ENCODE measurements around the gene LRP8.

Gene LRP8

DNA sequence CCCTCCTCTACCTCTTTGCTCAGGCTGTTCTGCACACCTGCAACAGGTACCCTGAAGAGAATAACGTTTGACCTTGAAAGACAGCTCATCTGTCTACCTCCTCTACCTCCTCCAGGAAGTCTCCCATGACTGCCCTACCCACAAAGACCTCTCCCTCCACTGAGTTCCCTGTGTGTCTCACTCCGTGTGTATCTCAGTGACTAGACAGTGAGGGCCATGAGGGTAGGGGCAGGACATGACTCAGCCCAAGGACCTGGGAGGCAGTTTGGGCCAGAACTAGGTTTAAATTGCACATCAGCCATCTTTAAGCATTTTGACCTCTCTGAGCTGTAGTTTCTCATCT, 32.0 kb upstream of the LRP8 start:
- DNase-seq: no peak

DNA sequence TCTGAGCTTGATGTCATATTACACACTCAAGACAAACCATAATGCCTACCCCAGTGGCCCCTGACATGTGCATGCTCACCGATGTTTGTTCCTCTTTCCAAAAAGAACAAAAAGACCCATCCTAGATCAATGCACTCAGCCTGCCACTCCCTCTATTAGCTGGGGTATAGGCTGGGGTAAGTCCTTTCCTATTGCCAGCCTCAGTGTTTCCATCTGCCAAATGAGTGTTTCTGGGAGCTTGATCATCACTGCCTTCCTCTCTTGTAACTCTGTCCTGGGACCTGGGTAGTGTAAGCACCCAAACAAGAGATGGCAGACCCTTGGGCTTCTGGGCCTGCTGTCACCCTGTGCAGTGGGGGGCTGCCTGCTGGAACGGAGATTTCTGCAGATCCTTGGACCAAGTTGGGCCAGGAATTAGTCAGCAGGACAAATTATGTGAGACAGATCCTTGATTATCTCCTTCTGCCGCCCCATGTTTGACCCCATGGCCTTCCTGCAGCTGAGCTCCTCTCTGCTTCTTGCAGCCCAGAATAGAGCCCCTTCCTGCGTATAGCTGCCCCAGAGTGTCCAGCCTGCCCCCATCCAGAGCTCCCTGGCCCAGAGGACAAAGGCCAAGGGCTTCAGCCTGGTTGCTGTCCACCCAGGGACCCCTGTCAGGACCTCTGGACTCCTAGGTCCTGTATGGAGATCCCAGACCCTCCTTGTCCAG, 31.5 kb upstream of the LRP8 start:
- DNase-seq: no peak

DNA sequence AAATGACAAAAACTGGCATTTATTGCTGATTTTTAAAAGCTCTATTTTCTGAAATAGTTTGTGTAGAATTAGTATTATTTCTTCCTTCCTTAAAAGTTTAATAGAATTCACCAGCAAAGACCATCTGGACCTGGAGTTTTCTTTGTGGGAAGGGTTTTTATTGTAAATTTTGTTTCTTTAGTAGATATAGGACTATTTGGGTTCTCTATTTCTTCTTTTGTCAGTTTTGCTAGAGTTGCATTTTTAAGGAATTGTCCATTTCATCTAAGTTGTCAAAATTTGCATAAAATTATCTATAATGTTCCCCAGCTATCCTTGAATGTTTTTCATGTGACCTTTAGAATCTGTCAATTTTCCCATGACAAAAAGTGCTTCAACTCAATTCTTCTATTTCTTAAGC, 28.8 kb upstream of the LRP8 start:
- no peak for DNase-seq

DNA sequence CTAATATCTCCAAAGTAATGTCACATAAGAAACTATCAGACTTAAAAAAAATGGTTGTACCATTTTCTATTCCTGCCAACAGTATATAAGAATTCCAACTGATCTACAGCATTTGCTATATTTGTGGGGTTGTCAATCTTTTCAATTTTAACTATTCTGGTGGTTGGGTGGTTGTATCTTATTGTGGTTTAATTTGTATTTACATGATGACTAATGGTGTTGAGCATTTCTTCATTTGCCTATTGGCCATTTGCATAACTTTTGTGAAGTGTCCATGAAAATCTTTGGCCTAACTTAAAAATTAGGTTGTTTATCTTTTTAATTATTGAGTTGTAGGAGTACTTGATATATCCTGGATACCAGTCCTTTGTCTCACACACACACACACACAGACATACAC, 26.2 kb upstream of the LRP8 start:
- DNase-seq: no peak

DNA sequence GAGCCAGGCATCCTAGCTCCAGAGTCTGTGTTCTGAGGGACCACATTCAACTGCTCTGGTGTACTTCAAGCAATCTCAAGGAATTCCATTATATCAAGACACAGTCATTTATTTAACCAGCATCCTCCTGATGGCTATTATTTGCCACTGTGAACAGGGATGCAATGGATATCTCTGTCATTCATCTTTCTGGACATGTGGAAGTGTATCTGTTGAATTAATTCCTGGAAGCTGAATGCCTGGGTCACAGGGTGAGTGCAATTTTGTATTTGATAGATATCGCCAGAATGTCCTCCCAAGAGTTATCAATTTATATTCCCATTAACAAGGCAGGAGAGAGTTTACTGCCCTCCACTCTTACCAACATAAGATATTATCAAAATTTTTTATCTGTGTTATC, 24.7 kb upstream of the LRP8 start:
- DNase-seq: no peak

DNA sequence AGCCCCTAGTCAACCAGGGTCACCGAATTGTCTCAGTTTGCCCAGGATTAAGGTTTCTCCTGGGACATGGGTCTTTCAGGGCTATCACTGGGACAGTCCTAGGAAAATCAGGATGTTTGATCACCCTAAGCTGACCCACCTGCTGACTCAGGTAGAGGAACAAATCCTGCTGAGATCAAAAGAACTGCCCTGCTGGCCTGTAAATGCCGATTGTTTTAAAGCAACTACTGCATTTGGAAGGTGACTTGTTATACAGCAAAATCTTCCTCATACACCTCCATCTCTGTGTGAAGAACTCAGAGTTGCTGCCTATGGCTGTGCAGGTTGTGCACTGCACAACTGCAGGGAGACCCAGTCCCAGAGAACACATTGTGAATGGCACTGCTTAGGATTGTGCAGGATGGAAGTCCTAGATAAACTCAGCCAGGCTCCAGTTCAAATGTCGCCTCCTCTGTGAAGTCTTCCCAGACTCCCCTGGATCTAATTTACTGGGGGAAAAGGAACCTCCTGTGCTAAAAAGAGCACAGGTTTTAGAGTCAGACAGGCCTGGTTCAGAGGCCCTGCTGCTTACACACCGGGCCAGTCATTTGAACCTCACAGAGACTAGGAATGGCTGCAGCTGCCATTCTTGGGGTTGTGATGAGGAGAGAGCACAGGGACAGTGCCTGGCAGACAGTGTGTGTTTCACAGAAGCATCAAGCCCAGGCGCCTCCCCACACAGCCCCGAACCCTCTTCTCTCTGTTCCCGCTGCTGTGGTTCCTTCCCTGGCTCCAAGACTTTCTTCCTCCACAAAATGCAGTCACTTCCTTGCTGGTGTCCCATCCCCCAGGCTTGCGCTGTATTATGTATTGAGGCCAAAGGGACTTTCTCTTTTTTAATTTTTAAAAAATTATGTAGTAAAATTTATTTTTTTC, 23.2 kb upstream of the LRP8 start:
- no peak for DNase-seq

DNA sequence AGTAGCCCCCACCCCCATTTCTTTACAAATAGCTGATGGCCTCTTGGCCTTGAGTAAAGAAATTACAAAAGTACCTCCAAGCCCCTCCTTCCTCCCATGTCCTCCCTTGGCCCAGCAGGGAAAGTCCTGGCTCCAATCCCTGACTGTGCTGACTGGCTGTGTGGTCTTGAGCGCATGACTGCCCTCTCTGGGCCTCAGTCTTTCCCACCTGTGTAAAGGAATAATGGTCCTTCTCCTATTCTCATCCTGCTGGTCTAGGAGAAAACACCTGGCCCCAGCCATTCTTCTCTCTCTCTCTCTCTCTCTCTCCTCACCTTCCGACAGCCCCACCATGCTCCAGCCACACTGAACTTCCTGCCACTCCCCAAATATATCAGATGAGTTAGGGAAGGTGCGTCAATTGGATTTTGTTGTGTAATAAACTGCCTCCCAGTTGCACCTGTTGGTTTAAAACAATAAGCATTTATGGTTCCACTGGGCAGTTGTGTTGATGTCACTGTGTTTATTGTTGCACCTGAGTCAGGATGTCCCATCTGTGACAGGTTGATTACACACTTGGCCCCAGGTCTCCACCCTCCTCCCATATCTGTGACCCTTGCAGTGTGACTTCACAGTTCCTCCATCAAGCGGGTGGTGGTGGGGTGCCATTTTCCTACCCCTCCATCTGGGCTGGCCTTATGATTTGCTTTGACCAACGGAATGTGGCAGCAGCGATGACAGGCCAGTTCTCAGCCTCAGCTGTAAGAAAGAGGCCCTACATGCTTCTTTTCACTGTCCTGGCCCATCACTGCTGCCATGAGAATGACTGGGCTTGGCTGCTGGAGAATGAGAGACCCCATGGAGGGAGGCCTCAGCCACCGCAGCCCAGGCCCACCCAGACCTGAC, 22.3 kb upstream of the LRP8 start:
- DNase-seq: no peak

DNA sequence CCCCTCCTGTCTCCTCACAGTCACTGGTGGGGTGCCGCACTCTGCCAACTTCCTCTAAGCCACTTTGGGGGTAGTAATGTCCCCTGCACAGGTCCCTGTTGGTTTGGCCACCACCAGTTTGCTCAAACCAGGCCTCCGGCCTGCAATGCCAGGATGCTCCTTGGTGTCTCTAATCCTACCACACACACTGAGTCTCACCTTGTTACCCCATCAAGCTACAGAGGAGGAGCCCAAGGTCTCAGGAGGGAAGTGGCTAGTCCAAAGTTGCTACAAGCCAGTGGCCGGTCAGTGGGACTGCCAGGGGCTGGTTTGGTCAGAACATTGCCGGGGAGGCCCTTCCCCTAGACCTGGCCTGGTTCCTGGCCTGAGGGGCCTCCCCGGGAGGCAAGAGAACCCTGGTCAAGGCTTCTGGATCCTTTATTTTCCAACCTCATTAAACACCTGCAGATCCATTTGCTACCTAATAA, 21.5 kb upstream of the LRP8 start:
- DNase-seq: no peak

DNA sequence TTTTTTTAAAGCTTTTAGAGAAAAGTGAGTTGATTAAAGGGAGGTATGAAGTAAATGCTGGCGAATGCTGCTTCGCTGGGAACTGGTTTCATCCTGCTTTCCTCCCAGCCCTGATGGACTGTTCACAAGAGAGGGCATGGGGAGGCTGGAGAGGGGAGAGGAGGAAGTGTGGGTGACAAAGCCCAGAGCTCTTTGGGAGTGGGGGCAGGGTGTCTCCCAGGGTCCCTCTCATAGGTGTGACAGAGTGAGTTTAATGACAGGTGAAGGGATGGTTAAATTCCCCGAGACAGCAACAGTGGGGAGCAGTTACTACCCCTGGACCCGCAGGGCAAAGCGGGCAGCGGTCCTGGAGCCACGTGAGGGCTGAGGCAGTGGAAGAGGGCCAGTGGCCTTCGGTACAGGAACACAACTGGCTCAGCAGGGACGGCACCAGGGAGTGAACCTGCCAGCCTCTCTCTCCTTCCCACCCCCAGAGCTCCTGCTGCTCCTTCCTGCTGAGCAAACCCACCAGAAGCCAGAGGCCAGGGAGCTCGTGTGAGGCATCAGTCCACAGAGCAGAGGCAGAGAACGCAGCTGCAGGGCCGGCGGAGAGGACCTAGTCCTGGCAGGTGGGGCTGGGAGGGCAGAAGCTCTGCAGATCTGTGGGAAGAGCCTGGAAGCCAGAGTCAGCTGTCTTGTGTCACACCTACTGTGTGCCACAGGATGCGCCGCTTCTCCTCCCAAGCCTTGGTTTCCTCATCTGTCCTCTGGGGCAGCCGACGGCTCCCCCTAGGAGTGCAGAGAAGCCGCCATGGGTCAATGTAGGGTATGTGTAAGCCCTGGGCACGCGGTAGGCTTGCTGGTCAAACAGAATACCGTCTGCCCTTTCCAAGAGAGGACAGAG, 20.9 kb upstream of the LRP8 start:
- no peak for DNase-seq

DNA sequence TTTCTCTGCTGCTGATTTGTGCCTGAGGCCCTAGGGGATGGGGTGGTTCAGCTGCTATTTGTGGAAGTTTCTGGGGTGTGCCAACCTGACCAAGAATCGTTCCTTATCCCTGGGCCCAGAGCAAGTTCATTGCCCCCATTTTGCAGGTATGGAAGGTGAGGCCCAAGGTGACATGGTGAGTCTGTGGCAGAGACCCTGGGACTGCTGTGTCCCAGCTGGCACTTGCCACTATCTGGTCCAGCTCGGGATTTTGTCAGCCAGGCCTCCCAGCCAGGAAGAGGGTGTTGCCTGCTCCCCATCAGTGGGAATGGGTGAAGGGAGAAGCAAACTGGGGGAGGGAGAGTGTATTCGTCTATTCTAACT, 18.9 kb upstream of the LRP8 start:
- DNase-seq: no peak

DNA sequence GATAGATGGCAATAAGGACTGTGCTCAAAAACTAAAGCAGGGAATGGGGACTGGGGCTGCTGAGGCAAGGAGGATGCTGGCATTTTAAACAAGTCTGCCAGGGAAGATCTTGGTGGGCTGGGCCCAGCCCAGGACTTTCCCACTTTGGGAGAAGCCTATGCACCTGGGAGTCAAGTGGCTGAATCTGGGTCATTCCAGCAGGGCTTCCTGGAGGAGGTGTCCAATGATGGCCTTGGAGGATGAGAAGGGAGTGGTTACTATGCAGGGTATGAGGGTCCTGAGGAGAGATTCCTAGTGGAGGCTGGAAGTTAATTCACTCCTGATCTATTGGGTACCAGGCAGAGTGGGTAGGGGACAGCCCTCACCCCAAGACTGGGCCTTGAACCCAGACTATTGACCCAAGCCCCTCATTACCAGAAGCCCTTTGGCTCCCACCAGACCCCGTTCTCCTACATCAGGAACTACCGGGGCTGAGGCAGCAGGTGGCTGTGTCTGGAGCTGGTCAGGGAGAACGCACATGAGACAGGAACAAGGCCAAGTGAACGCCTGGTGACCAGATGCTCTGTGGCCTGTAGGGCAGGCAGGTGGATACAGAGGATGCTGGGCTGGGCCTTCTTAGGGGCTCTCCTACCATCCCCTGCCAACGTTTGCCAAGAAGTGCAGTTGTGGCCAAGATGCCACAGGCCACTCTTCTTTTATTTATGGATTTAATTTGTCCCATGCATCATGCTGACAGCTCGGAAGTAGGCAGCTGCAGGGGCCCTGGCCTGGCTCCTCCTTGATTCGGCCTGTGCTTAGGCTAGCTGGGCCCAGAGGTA, 18.3 kb upstream of the LRP8 start:
- DNase-seq: no peak

DNA sequence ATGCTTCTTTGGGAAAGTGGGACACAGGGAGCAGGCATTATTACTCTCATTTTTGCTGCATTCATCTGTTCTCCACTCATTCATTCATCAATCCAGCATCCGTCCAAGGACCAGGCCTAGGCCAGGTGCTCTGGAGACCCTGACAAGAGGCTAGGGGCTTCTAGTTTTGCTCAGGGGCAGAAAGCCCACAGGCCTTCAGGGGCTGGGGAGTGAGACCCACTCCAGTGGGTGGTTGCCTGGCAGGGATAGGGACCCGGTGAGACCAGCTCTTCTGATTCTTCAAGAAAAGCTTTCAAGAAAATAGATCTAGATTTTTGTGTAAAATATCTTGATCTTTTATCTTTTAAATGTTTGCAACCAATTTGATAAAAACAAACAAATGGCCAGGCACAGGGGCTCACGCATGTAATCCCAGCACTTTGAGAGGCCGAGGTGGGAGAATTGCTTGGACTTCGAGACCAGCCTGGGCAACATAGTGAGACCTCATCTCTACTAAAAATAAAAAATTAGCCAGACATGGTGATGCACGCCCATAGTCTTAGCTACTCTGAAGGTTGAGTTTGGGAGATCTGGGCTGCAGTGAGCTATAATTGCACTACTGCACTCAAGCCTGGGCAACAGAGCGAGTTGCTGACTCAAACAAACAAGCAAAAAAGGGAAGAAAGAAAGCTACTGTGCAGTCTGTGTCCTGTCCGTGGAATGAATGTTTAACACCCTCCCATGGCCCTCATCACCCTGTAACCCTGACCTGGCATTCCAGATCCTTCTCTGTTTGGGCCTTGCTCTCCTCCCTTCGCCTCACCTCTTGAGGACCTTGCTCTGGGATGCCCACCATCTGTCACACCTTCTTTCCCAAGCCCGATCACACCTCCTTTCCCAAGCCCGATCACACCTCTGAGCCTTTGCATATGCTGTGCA, 17.3 kb upstream of the LRP8 start:
- no peak for DNase-seq

DNA sequence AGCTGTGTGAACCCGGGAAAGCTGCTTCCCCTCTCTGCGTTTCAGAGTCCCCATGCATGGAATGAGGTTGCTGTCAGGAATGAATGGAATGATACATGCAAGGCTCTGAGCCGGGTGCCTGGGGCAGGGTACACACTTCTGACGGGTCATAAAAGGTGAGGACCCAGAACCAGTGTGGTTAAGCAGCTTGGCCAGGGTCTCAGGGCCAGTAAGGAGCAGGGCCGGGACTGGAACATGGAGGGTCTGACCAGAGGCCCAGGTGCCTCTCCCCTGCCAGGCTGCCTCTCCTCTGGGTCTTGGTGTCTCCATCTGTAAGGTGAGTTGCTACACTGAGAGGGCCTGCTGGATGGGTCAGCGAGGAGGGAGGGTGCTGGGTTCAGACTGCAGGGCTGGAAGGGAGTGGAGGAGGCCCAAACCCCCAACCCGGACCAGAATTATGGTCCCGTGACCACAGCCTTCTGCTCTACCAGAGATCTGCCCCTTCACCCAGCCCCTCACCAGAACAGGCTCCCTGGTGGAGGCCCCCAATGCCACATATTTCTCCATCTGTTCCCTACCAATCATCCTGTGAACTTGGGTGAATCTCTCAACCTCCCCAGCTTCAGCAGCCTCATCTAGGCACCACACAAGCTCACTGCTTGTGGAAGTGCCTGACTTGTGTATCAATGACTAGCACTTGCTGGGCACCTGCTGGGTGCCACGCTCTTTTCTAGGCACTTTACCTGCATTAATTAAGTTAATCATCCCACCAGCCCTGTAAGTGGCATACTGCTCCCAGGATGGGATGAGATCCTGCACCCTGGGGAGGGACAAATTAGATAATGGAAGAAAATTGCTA, 16.2 kb upstream of the LRP8 start:
- no peak for DNase-seq

DNA sequence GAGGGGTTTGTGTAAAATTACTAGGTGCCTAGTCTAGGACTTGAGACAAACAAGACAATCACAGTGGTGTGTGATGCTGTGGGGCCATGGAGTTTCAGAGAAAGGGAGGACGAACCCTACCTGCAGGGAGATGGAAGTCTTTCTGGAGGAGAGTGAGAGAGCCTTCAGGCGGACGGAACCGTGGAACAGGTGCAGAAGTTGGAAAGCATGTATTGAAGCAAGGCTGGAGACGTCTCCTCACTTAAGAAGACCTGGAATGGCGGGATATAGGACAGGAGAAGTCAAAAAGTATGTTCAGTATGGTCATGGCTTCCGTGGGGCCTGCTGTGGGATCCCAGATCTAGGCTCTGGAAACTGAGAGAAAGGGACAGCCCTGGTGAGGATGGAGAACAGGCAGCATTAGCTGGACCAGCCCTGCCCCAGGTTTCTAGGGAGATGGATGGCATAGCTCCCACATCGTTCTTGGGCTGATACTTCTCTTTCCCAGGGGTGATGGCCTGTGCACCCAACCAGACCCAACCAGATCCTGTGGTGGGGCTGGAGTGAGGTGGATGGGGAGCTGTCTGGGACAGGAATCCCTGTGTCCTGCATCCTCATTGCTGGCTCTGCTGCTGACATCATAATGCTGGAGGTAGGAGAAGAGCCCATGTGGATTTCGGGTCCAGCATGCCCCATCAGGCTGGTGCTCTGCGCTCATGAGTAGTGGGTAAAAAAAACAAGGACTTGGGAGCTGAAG, 15.0 kb upstream of the LRP8 start:
- no peak for DNase-seq

DNA sequence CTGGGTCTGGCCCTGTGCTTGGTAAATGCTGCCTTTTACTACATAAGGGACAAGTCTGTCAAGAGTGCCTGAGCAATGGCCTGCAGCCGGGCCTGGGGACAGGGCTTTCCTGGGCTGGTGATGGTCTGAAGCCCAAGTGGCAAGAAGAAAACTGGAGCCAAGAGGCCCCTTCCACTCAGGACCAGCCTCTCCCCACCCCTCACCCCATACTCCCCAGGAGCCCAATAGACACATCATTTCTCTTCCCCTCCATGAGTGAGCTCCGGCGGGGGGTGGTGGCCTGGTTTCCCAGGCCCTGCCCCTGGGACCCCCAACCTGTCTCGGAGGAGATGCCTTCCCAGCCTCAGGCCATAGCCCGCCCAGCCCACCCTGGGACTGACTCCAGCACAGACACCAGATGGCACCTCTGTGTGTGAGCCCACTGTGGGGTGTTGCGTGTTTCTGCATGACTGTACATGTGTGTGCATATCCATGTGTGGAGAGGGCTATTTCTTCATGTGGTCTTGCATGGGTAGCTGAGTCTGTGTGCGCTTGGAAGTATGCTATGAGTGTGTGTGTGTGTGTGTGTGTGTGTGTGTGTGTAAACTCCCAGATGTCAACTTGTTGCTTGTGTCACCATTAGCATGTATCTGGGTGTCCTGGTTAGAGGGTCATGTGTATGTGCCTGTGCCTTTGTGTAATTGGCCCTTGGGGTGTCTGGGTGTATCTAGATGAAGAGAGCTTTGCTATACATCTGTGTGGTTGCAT, 14.3 kb upstream of the LRP8 start:
- no peak for DNase-seq

DNA sequence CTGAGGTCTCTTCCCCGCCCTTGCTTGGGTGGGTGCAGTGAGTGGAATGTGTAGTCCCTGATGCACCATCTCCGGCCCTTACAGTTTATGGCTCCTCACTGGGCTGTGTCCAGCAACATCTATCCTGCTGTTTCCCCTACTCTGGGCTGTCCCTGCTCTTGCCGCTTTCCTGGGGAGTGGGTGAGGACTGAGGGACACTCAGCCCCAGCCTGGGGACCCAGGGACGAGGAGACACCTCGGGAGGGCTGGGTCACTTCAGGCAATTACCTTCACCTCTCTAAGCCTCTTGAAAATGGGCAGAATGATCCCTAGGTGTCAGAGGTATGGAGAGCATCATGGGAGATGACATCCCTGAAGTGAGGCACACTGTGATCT, 13.6 kb upstream of the LRP8 start:
- DNase-seq: no peak
